HCT116 (cell line): ENCODE measurements around the gene MSANTD3. TPM values are rescaled to one million over a fixed set of nuclear protein-coding genes. Genes with fewer than 3 reads are reported as not detected.

Experiments used
- ATAC-seq: fragments of 200-7000 bp; cut with Tn5 transposase; 2 replicates; pipeline ENCODE4 v1.9.1; 2020; ENCODE audit warnings: mild to moderate bottlenecking, moderate library complexity
- BruUV-seq: library from RNA; stranded (reverse); fragments of 400-500 nt; replicated peaks from 2 replicates; lab custom pipeline; 2021; lab: Mats Ljungman, UMichigan
- CTCF ChIA-PET: fragments of 300-600 bp; sonication (Branson Sonifier 250); formaldehyde crosslinking; loops from one replicate; lab custom pipeline; 2021; ENCODE audit warnings: antibody characterized with exemption; lab: Charles Lee
- POLR2A ChIA-PET: fragments of 300-600, 350-600 bp; sonication (Branson Sonifier 250); formaldehyde crosslinking; loops from one replicate; lab custom pipeline; 2021; ENCODE audit warnings: antibody characterized with exemption; lab: Charles Lee
- RAD21 ChIA-PET, 2 experiments: fragments of 300-600 bp; sonication (Branson Sonifier 250); formaldehyde crosslinking; loops; one replicate each; lab custom pipeline; 2023; ENCODE audit warnings: low total read pairs in 2 of 2; ENCODE audit not compliant: uncharacterized antibody in 2 of 2, unreplicated experiment in 2 of 2, low non-redundant PET in 1 of 2; lab: Charles Lee
- DNase-seq: peaks from one replicate; pipeline ENCODE4 v3.0.0-alpha.2; 2010; ENCODE audit warnings: low read depth, low spot score
- H2AFZ ChIP-seq: fragments of 200-600 bp; shearing (Covaris generic), sonication (generic); 2 replicates; pipeline ENCODE4 v1.6.1; 2017; ENCODE audit warnings: low read depth, mixed run types, mixed read lengths, antibody characterized with exemption, low read length; ENCODE audit not compliant: poor library complexity, severe bottlenecking
- H3K27ac ChIP-seq: 2 replicates; pipeline ENCODE4 v1.5.1; 2012; ENCODE audit warnings: low read depth, low read length
- H3K27me3 ChIP-seq: fragments of 200-600 bp; sonication (generic); 2 replicates; pipeline ENCODE4 v1.6.1; 2016; ENCODE audit warnings: mixed run types, low read length, mixed read lengths; ENCODE audit not compliant: insufficient read depth
- H3K36me3 ChIP-seq, 2 experiments: fragments of 200-500 bp in 1 of 2; fragments of 200-600 bp in 1 of 2; sonication (Bioruptor generic) in 1 of 2; sonication (generic) in 1 of 2; 2 replicates each; pipeline versions ENCODE4 v1.5.1 to v1.6.1; 2014 to 2016; ENCODE audit warnings: low read length in 2 of 2, inconsistent platforms in 1 of 2, mixed read lengths in 1 of 2, mixed run types in 1 of 2; ENCODE audit not compliant: insufficient read depth in 2 of 2, control insufficient read depth in 1 of 2
- H3K4me1 ChIP-seq, 2 experiments: fragments of 200-600 bp in 1 of 2; sonication (generic) in 1 of 2; 2 replicates each; pipeline versions ENCODE4 v1.5.1 to v1.6.1; 2012 to 2017; ENCODE audit warnings: low read length in 2 of 2, inconsistent platforms in 1 of 2, mild to moderate bottlenecking in 1 of 2, mixed read lengths in 1 of 2, mixed run types in 1 of 2, moderate library complexity in 1 of 2; ENCODE audit not compliant: insufficient read depth in 2 of 2, control insufficient read depth in 1 of 2
- H3K4me2 ChIP-seq: fragments of 200-600 bp; sonication (generic); 2 replicates; pipeline ENCODE4 v1.6.1; 2017; ENCODE audit warnings: mixed run types, low read length, mixed read lengths
- H3K4me3 ChIP-seq, 2 experiments: fragments of 200-600 bp in 1 of 2; sonication (generic) in 1 of 2; replicated peaks in 1 of 2; 2 replicates each; pipeline ENCODE4 v1.5.1; 2011 to 2016; ENCODE audit warnings: low read length in 2 of 2, control low read depth in 1 of 2, low read depth in 1 of 2, mild to moderate bottlenecking in 1 of 2, mixed read lengths in 1 of 2, mixed run types in 1 of 2
- H3K79me2 ChIP-seq: fragments of 200-600 bp; sonication (generic); 2 replicates; pipeline ENCODE4 v1.6.1; 2017; ENCODE audit warnings: mild to moderate bottlenecking, mixed run types, low read length, moderate library complexity, mixed read lengths; ENCODE audit not compliant: insufficient read depth
- H3K9ac ChIP-seq: fragments of 200-600 bp; sonication (generic); 2 replicates; pipeline ENCODE4 v1.6.1; 2016; ENCODE audit warnings: low read length, mixed read lengths
- H3K9me2 ChIP-seq: fragments of 200-600 bp; sonication (generic), shearing (Covaris generic); 2 replicates; pipeline ENCODE4 v1.6.1; 2017; ENCODE audit warnings: mixed run types, mild to moderate bottlenecking, moderate library complexity; ENCODE audit not compliant: insufficient read depth
- H3K9me3 ChIP-seq, 2 experiments: fragments of 200-500 bp in 1 of 2; fragments of 200-600 bp in 1 of 2; sonication (Bioruptor generic) in 1 of 2; sonication (generic) in 1 of 2; 2 replicates each; pipeline ENCODE4 v1.6.1; 2014 to 2017; ENCODE audit warnings: low read length in 2 of 2, mixed read lengths in 2 of 2, inconsistent platforms in 1 of 2, low read depth in 1 of 2, mild to moderate bottlenecking in 1 of 2, mixed run types in 1 of 2, moderate library complexity in 1 of 2; ENCODE audit not compliant: control insufficient read depth in 1 of 2, insufficient read depth in 1 of 2
- H4K20me1 ChIP-seq: fragments of 200-600 bp; sonication (generic), shearing (Covaris generic); 2 replicates; pipeline ENCODE4 v1.6.1; 2017; ENCODE audit warnings: mixed run types, mild to moderate bottlenecking, moderate library complexity; ENCODE audit not compliant: insufficient read depth
- CEBPB ChIP-seq: IDR thresholded peaks from 2 replicates; pipeline ENCODE4 v1.6.1; 2012; ENCODE audit warnings: low read depth
- EGR1 ChIP-seq: IDR thresholded peaks from 2 replicates; pipeline ENCODE4 v1.6.1; 2012; ENCODE audit warnings: low read depth
- EZH2 ChIP-seq: fragments of 200-600 bp; sonication (generic); IDR thresholded peaks from 2 replicates; pipeline ENCODE4 v1.6.1; 2017; ENCODE audit warnings: antibody characterized with exemption, mixed run types
- EZH2phosphoT487 ChIP-seq: fragments of 200-600 bp; IDR thresholded peaks from 2 replicates; pipeline ENCODE4 v1.6.1; 2018; ENCODE audit warnings: antibody characterized with exemption, borderline replicate concordance
- FOSL1 ChIP-seq: IDR thresholded peaks from 2 replicates; pipeline ENCODE4 v1.6.1; 2012; ENCODE audit warnings: low read depth
- POLR2AphosphoS5 ChIP-seq: IDR thresholded peaks from 2 replicates; pipeline ENCODE4 v1.6.1; 2011; ENCODE audit warnings: mild to moderate bottlenecking, low read depth, low read length, moderate library complexity
- RAD21 ChIP-seq: IDR thresholded peaks from 2 replicates; pipeline ENCODE4 v1.6.1; 2012; ENCODE audit warnings: low read depth, mild to moderate bottlenecking
- SP1 ChIP-seq: IDR thresholded peaks from 2 replicates; pipeline ENCODE4 v1.6.1; 2012; ENCODE audit warnings: low read depth
- SRF ChIP-seq: IDR thresholded peaks from 2 replicates; pipeline ENCODE4 v1.6.1; 2012; ENCODE audit warnings: low read depth
- ZFX ChIP-seq: fragments of 450-650 bp; IDR thresholded peaks from 2 replicates; pipeline ENCODE4 v1.6.1; 2017
- intact Hi-C: fragments of 100-400 bp; cut with micrococcal nuclease; formaldehyde crosslinking; loops from 2 replicates; pipeline ENCODE4 v1.10.0; 2022
- total RNA-seq: library from RNA; stranded (reverse); gene quantifications from one replicate; pipeline ENCODE4 v1.2.1, GENCODE V29; 2021; ENCODE audit not compliant: unreplicated experiment

Gene MSANTD3
- total RNA-seq, 1 experiment from 2014 or later, result 31.3 TPM

GRCh38 chr9:100426189-100426529, 784 bp upstream of the MSANTD3 start:
- Histone ChIP-seq H3K9me3 (no peaks in the 10 kb centered on the region), H3K4me3 (peak overlapping the region; percentile 62 to 73), H4K20me1 (no peaks in the 10 kb centered on the region), H3K4me1 (peaks cover 33 to 44% of the 10 kb centered on the region in 2 experiments), H3K79me2 (peaks cover 33% of the 10 kb centered on the region), H3K9me2 (no peaks in the 10 kb centered on the region), H3K36me3 (no peaks in the 10 kb centered on the region), H2AFZ (peak overlapping the region; percentile 99), H3K27me3 (no peaks in the 10 kb centered on the region), H3K27ac (peak overlapping the region; percentile 73), H3K4me2 (peak overlapping the region; percentile 94), H3K9ac (peak overlapping the region; percentile 82)
- intact Hi-C loops, result loop anchor here (2.0 kb wide), 1 partner anchor 73 kb away; the partner anchor contains the start of gene TEX10
- ATAC-seq, result no peak
- ChIA-PET POLR2A (no interaction called here), CTCF (interaction anchor here (0.6 kb wide), 1 partner anchor 101 kb away, joined by 3 read pairs; no protein-coding TSS in a partner anchor), RAD21 (no interaction called here)
- TF ChIP-seq EZH2phosphoT487, result no peak
- peak; percentile 24; the same call in 1 of the 2 replicates for TF ChIP-seq CEBPB
- BruUV-seq, result no TSS peak
- no peak for DNase-seq

DNA sequence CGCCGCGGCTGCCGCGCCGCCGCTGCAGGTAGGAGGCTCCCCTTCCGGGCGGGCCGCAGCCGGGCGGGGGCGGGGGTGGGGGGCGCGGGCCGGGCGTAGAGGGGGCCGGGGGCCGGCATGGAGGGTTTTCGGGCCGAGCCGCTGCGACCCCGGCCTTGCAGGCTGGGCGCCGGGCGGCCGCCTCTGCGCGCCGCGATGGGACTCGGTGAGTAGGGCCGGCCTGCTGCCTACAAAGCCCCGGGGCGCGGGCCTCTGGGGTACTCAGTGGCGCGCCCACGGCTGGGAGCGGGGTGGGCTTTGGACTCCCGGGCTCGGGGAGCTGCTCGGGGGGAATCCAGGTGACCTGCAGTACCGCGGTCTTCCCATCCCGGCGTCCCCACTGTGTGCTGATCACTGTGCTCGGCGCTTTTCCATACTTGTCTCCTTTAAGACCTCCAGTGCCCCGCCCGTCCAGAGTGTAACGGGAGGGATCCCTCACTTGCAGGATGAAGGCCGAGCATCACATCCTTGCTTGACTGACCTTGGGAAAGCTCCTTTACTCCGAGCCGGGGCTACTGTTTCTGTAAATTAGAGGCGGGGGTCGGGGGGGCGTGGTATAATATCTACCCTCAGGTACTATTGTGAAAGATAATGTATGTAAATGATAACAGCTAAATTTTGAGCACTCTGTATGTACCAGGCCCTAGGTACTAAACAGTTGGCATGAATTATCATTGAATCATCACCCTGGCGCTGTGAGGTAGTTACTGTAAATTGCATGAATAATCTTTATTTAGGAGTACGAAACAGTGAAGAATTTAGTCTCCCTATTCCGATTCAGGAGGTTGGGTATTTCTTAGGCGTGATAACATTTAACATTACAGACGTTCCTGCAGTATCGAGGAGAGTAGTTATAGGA, 672 bp downstream of the MSANTD3 start:
- Histone ChIP-seq H3K4me2 (peak overlapping the region; percentile 66), H3K9me3 (no peaks in the 10 kb centered on the region), H3K9me2 (no peaks in the 10 kb centered on the region), H3K27me3 (no peaks in the 10 kb centered on the region), H3K79me2 (peaks cover 47% of the 10 kb centered on the region), H3K36me3 (no peaks in the 10 kb centered on the region), H2AFZ (no peak overlapping the region), H3K4me1 (peaks cover 33 to 44% of the 10 kb centered on the region in 2 experiments), H3K9ac (peak overlapping the region; percentile 78)
- intact Hi-C loops, result loop anchor here (2.0 kb wide), 1 partner anchor 75 kb away; the partner anchor contains the start of gene TEX10
- DNase-seq, result peak; percentile 35
- POLR2A ChIA-PET, result no interaction called here
- CTCF ChIA-PET, result no interaction called here
- TF ChIP-seq RAD21 (no peak), SRF (no peak), SP1 (no peak), EZH2 (no peak), ZFX (peak; percentile 82), EZH2phosphoT487 (no peak), POLR2AphosphoS5 (peak; percentile 11; the same call in 1 of the 2 replicates), FOSL1 (no peak), EGR1 (no peak)
- TF ChIP-seq, all 23 proteins: peak for 2
- TSS peak; percentile 51 for BruUV-seq
- no peaks in the 10 kb centered on the region for H4K20me1 ChIP-seq
- peak; percentile 61 for ATAC-seq
- RAD21 ChIA-PET, result no interaction called here
- peak overlapping the region; percentile 51 to 63 for H3K4me3 ChIP-seq
- H3K27ac ChIP-seq, result peak overlapping the region; percentile 67
